GM19468 (cell line): ENCODE measurements around the gene DOCK4.

Source experiments
- ATAC-seq: cut with Tn5 transposase; IDR thresholded peaks from one replicate; pipeline ENCODE4 v1.9.1; 2021; ENCODE audit warnings: mild to moderate bottlenecking, moderate library complexity, moderate number of reproducible peaks; ENCODE audit not compliant: unreplicated experiment; ENCODE audit errors: extremely low read depth

The DOCK4 gene

GRCh38 chr7:111758332-111758731 lies 447.9 kb downstream of the DOCK4 start:
- ATAC-seq, result no peak

DNA sequence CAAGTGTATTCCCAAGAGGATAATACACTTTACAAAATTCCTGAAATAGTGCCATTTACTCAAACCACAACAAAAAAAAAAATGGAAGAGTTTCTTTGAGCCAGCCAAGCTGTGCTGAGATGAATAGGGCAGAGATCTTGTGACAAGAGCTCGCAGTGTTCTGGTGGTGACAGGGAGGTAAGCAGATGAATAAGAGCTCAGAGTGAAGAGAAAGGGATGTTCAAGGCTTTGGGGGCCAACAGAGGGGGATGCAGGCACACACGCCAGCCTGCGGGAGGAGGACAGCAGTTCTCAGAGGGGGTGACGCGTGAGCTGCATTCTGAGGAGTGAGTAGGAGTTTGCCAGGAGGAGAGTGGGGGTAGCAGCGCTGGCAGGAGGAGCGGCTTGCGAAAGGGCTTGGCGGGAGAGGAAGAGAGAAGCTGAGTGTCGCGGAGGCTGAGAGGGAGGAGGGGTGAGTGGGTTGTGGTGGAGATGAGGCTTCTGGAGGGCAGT lies 449.5 kb downstream of the DOCK4 start:
- no peak for ATAC-seq

DNA sequence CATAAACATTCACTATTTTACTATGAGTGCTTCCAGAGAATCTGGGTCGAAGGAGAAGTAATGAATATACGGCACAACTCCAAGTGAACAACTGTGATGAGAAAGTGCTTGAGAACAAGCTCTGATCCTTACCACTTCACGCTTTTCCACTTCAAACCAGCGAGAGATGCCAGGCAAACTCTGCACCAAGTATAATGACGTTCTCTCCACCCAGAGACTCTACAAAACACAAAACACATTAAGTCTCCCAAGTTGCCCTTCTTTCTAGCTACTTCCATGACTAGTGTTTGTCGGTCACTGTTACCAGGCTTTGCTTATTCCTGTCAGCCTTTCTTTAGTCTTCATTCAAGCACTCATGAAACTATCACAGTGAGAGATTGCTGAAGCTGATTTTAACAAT lies 450.8 kb downstream of the DOCK4 start:
- no peak for ATAC-seq

DNA sequence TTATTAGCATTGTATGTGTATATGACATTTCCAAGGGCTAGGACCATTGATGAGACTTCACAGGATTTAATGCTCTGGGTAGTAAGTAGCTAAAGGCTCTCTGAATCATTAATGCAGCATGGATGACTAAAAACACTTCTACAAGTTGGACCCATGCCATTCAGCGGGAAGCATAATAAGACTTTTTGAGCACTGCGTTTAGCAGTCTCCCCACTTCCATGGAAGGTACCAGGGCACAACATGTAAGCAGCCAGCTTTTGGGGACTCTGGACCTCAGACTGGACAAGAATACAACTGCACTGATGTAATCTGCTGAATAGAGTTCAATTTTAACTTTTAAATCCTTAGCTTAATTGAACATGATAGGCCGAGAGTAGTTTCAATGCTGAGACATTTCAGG lies 452.2 kb downstream of the DOCK4 start:
- no peak for ATAC-seq

DNA sequence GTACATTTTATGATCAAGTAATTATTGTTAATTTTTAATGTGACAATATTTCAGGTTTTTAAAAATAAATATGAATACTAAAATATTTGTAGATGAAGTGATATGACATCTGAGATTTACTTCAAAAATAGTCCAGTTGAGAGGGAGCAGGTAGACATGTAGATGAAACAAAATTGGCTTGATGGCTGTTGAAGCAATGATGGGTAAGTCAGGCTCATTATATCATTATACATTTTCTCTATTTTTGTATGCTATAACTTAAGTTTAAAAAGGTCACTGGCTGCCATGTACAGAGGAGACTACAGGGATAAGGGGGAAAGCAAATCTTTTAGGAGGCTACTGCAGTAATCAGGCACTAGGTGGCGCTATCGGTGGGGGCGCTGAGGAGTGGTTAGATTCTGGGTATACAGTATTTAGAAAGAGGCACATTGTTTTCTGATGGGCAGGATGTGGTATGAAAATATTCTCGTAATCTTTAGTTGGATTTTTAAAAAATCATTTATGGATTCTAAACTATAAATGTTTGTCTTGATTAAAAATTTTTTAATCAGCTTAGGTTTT lies 454.1 kb downstream of the DOCK4 start:
- no peak for ATAC-seq

DNA sequence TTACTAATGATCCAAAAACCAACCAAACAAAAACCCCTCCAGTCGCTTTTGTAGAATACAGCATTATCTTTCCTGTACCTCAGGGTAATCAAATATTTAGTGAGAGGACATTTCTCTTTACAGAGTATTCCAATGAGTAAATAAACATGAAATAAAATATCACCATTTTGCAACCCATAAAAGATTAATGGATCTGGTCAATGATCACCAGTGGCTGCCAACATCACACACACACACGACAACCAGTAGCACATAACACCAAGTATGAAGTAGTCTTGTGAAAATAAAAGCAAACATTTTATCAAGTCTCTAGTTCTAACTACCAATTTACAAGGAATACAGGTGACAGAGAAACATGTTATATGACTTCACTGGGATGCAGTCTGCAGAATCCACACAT lies 455.3 kb downstream of the DOCK4 start:
- no peak for ATAC-seq

DNA sequence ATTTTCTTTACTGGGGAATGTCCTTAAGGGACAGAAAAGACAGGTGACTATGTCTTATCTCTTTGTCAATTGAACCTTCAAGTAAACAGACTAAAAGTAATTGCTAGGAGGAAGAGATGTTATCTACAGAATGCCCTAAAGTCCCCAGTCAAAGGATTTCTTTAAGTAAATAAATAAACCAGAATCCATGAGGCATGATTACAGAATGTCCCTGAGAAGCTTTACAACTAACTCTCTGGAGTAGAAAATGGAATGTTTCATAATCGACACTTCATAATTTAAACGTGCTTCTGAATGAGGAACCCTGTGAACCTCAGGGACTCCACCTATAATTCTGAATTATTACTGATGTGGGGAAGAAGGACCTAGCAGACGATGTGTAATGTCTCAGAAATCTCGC lies 456.0 kb downstream of the DOCK4 start:
- ATAC-seq, result no peak

GRCh38 chr7:111749625-111750024 lies 456.6 kb downstream of the DOCK4 start:
- ATAC-seq, result no peak

- no peak for ATAC-seq
These were observed 458.5 kb downstream of the DOCK4 start for GRCh38 chr7:111747718-111748117.

DNA sequence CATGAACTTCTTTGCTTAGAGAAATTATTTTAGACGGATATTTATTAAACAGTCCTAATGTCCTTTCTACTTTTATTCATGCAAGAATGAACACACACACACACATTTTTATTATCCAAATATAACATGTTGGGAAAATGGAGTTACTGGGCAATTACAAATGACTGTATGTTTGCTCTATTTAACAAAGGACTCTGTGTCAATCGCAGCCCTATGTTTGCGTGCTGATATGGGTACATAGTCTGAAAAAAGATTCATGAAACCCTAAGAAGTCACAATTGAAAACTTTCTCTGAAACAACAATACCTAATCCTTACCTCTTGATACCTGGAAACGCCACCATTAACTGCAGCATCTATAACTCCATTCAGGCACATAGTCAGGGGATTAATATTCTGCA lies 459.2 kb downstream of the DOCK4 start:
- ATAC-seq, result no peak

DNA sequence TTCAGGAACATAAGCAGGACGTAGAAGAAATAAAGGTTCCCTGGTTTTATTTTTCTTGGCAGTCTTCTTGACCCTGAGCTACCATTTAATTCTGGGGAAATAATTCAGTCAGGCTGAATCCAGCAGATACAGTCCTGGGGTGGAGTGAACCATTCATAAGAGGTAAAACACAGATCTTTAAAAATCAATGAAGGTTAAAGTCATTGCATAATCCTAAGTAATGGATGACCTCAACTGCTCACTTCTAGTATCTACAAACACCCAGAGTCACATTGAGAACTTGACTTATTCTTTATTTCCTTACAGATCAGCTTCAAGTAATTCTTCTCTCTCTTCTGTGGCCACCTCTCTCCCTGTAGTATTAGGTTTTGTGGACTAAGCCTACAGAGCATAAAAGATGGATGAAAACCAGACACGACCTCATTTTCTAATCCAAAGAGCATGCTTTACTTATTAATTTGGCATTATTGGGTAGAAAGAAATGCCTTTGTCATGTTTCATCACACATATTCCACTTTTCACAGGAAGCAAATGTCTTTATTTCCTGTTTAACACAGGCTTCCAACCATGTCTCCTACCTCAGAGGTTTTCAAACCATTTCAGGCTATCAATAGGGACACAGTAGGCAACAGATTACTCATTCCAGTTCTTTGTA lies 461.6 kb downstream of the DOCK4 start:
- no peak for ATAC-seq

GRCh38 chr7:111743244-111743847 lies 462.9 kb downstream of the DOCK4 start:
- ATAC-seq, result no peak

- peak; percentile 75 for ATAC-seq
These were observed 464.4 kb downstream of the DOCK4 start for GRCh38 chr7:111741811-111742240.

DNA sequence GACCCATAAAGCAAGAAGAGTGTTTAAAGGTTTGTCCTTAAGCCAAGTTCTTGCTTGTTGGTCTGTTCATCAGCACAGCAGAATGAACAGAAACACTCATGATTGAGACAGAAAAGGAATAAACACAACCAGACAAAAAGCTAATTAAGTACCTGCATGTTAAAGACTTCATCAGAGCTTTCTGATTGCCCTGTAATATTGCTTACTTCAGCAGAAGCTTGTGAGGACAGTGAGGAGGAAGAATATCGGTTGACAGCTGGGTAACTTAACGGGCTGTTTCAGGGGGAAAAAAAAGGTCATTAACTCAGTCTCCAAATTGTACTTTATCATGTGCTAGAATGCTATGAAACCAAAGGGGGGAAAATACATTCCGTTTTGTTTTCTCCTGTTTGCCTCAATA lies 465.3 kb downstream of the DOCK4 start:
- ATAC-seq, result no peak

DNA sequence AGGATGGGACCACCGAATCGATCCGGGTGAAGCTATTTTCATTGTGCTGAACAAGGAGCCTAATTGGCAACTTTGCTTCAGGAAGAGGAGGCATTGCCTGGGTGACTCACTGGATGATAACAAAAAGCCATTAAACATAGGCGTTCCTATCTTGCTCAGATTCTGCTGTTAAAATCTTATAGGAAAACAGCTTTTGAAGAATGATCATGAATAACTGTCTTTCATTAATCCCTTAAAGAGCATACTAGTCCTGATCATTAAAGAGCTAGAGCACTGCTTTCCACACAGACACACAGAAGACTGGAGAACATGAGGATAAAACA lies 469.7 kb downstream of the DOCK4 start:
- no peak for ATAC-seq

- ATAC-seq, result no peak
These were observed 470.3 kb downstream of the DOCK4 start for GRCh38 chr7:111735661-111736551.

- no peak for ATAC-seq
These were observed 471.1 kb downstream of the DOCK4 start for GRCh38 chr7:111734954-111735660.

- ATAC-seq, result no peak
These were observed 473.3 kb downstream of the DOCK4 start for GRCh38 chr7:111732923-111733322.

DNA sequence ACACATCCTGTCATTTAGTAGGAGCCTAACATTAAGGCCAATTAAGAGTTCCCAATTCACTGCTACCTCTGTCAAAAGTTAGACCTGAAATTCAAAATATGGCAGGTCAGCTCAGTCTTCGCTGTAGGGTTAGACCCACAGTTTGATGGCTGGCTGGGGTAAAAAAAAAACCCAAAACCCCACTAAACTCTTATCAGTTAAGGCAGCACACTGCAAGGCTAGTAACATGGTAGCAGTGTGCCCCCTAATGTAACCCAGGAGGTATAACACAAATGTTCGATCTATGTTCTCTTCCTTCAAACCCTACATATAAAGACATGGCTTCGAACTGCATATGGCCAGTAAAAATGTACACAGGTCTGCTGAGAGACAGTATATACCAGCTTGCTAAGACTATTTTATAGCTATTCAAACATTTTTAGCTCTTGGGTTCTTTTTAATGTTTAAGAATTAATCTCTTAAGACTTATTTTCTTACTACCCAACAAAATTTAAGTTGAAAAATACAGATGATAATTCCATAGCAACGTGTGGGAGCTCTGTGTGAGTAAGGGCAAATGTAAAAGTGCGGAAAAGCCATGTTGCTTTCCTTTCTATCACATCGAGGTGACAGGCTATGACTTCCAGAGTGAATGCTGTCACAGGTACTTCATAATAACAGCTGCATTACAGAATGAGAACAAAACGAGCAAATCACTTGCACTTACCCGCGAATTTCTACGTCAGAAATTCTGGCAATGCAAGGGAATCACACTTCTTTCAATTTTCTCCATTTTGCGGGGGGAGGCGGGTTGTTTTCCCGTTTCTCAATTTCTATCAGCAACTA lies 475.5 kb downstream of the DOCK4 start:
- ATAC-seq, result no peak
